Loucy (cell line): Measurements from ENCODE around the gene COQ10B.

Experiments
- EZH2phosphoT487 ChIP-seq: fragments of 200-600 bp; IDR thresholded peaks from 2 replicates; pipeline ENCODE4 v1.6.1; 2018; ENCODE audit warnings: antibody characterized with exemption, mild to moderate bottlenecking, moderate library complexity, borderline replicate concordance
- TF ChIP-seq, protein P1 (sequence below): fragments of 200-600 bp; sonication (generic); conservative IDR thresholded peaks from 2 replicates; pipeline ENCODE4 v1.5.1; 2014; ENCODE audit warnings: mild to moderate bottlenecking, antibody characterized with exemption, low read length

DNA sequence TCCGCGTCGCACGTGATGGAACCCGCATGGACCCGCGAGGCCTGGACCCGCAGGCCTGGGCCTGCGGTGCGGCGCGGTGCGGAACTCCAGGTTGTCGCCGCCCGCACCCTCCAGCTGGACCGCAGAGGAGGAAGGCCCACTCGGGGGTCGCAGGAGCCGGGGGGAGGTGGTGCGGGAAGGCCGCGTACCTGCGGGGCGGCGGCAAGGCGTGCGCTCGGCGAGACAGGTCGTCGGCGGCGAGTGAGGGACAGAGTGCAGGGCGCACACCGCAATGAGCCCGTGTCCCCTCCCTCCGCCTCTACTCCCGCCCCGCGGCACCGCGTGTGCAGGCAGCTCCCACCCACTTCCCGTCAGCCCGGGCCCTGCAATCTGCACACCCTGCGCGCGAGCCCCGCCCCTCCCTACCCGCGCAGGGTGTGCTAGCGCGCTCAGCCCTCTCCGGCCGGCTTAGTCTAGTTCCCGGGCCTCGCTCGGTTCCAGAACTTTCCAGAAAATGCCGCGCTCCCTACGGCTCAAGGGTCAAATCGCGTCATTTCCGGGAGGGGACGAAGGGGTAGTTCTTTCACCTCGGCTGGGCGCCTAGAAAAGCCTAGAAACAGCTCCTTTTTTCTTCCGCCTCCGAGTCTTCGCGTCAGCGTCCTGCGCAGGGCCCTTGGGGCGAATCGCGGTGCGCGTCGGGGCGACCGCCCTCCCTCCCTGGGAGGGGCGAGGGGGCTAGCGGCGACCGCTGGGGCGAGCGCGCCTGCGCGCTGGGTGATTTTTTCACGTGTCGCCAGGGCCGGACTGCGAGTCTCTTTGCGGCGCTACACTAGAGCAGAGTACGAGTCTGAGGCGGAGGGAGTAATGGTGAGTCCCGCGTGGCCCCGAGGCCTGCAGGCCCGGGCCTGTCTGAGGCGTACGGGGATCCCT is 46.5 kb downstream of the COQ10B start, which contains the start of the genes HSPD1 and HSPE1:
- TF ChIP-seq, protein P1, sequence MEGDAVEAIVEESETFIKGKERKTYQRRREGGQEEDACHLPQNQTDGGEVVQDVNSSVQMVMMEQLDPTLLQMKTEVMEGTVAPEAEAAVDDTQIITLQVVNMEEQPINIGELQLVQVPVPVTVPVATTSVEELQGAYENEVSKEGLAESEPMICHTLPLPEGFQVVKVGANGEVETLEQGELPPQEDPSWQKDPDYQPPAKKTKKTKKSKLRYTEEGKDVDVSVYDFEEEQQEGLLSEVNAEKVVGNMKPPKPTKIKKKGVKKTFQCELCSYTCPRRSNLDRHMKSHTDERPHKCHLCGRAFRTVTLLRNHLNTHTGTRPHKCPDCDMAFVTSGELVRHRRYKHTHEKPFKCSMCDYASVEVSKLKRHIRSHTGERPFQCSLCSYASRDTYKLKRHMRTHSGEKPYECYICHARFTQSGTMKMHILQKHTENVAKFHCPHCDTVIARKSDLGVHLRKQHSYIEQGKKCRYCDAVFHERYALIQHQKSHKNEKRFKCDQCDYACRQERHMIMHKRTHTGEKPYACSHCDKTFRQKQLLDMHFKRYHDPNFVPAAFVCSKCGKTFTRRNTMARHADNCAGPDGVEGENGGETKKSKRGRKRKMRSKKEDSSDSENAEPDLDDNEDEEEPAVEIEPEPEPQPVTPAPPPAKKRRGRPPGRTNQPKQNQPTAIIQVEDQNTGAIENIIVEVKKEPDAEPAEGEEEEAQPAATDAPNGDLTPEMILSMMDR = no peak
- no peak for TF ChIP-seq EZH2phosphoT487
